Measurements from ENCODE around the gene LRP1B. TPM values are rescaled to one million over a fixed set of nuclear protein-coding genes. Genes with fewer than 3 reads are reported as not detected.
A peak's percentile ranks its signal among the peaks of the same experiment; 100 is the strongest.

Gene LRP1B
- total and polyA plus RNA-seq, 2 donors (not counting 1 experiment from before 2014, with no cell fraction given): under 0.01 to 0.01 TPM

DNA sequence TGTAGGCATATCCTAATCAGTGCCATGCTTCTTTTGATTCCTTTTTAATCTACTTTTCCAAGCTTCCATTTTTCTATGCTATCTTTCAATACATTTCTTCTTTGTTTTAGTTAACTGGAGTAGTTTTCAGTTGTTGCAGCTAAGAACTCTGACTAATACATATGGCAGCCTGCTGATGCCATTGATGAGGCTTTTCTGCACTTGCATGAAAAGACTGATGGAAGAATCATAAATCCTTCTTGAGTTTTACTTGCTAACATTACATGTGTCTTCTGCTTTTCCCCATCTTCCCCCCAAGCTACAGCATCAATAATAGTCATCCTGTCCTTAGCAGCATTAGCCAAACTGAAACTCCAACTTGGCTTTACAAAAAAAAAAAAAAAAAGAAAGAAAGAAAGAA lies 203.3 kb downstream of the LRP1B start:
- Histone ChIP-seq H3K36me3 (ENCODE audit: control insufficient read depth, insufficient read depth, low read length) (no peaks in the 10 kb centered on the region), H3K4me2 (ENCODE audit: extremely low read depth, insufficient read depth, low read length) (no peak overlapping the region), H3K27ac (ENCODE audit: insufficient read depth, low read length) (no peak overlapping the region), H2AFZ (ENCODE audit: low read length) (no peak overlapping the region), H3K9me3 (ENCODE audit: control insufficient read depth, insufficient read depth, low read depth, low read length) (no peaks in the 10 kb centered on the region), H3K79me2 (ENCODE audit: control insufficient read depth, insufficient read depth, low read length) (no peaks in the 10 kb centered on the region), H3K9ac (ENCODE audit: insufficient read depth, low read length) (no peak overlapping the region), H3K4me1 (ENCODE audit: control insufficient read depth, extremely low read depth, insufficient read depth, low read length) (no peaks in the 10 kb centered on the region), H3K4me3 (replicated peaks in 1 of 4; ENCODE audit: control extremely low read depth in 1 of 4, insufficient read depth in 1 of 4, low read depth in 3 of 4, low read length in 4 of 4) (no peak overlapping the region), H4K20me1 (ENCODE audit: control insufficient read depth, extremely low read depth, insufficient read depth, low read length) (no peaks in the 10 kb centered on the region), H3K27me3 (ENCODE audit: control insufficient read depth, insufficient read depth, low read length) (no peaks in the 10 kb centered on the region)
- DNase-seq (ENCODE audit: low read depth in 2 of 2): peak in 1 of 2 donors; percentile 57
- TF ChIP-seq EZH2 (IDR thresholded peaks at IDR 0.05; ENCODE audit: low read length, missing control alignments): no peak
- TF ChIP-seq, protein P1, sequence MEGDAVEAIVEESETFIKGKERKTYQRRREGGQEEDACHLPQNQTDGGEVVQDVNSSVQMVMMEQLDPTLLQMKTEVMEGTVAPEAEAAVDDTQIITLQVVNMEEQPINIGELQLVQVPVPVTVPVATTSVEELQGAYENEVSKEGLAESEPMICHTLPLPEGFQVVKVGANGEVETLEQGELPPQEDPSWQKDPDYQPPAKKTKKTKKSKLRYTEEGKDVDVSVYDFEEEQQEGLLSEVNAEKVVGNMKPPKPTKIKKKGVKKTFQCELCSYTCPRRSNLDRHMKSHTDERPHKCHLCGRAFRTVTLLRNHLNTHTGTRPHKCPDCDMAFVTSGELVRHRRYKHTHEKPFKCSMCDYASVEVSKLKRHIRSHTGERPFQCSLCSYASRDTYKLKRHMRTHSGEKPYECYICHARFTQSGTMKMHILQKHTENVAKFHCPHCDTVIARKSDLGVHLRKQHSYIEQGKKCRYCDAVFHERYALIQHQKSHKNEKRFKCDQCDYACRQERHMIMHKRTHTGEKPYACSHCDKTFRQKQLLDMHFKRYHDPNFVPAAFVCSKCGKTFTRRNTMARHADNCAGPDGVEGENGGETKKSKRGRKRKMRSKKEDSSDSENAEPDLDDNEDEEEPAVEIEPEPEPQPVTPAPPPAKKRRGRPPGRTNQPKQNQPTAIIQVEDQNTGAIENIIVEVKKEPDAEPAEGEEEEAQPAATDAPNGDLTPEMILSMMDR (conservative IDR thresholded peaks at IDR 0.05 in 1 of 2, IDR thresholded peaks at IDR 0.05 in 1 of 2; ENCODE audit: low read depth in 1 of 2, low read length in 2 of 2): no peak

DNA sequence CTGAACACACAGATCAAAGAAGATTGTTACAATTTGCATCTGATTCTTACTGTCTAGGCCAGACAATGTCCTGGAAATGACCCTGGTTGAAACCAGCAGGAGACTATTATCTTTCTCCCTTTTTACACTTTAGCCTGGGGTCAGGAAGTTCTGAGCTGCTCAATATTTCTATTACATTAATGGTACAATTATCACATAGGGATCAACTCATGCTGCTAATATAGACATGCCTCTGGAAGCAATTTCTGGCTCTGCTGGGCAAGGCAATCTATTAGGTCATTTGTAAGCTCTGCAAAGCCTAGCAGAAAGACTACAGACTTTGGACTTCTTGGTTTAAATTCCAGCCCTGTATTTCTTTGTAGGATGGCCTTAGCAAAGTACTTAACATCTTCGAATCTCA lies 205.3 kb downstream of the LRP1B start:
- Histone ChIP-seq H3K4me2 (ENCODE audit: extremely low read depth, insufficient read depth, low read length) (no peak overlapping the region), H4K20me1 (ENCODE audit: control insufficient read depth, extremely low read depth, insufficient read depth, low read length) (no peaks in the 10 kb centered on the region), H2AFZ (ENCODE audit: low read length) (no peak overlapping the region), H3K79me2 (ENCODE audit: control insufficient read depth, insufficient read depth, low read length) (no peaks in the 10 kb centered on the region), H3K9ac (ENCODE audit: insufficient read depth, low read length) (no peak overlapping the region), H3K4me3 (replicated peaks in 1 of 4; ENCODE audit: control extremely low read depth in 1 of 4, insufficient read depth in 1 of 4, low read depth in 3 of 4, low read length in 4 of 4) (no peak overlapping the region), H3K27me3 (ENCODE audit: control insufficient read depth, insufficient read depth, low read length) (no peaks in the 10 kb centered on the region), H3K36me3 (ENCODE audit: control insufficient read depth, insufficient read depth, low read length) (no peaks in the 10 kb centered on the region), H3K27ac (ENCODE audit: insufficient read depth, low read length) (no peak overlapping the region), H3K9me3 (ENCODE audit: control insufficient read depth, insufficient read depth, low read depth, low read length) (no peaks in the 10 kb centered on the region), H3K4me1 (ENCODE audit: control insufficient read depth, extremely low read depth, insufficient read depth, low read length) (no peaks in the 10 kb centered on the region)
- no peak for DNase-seq (ENCODE audit: low read depth in 2 of 2)
- TF ChIP-seq, protein P1 (conservative IDR thresholded peaks at IDR 0.05 in 1 of 2, IDR thresholded peaks at IDR 0.05 in 1 of 2; ENCODE audit: low read depth in 1 of 2, low read length in 2 of 2): no peak
- TF ChIP-seq EZH2 (IDR thresholded peaks at IDR 0.05; ENCODE audit: low read length, missing control alignments): no peak

DNA sequence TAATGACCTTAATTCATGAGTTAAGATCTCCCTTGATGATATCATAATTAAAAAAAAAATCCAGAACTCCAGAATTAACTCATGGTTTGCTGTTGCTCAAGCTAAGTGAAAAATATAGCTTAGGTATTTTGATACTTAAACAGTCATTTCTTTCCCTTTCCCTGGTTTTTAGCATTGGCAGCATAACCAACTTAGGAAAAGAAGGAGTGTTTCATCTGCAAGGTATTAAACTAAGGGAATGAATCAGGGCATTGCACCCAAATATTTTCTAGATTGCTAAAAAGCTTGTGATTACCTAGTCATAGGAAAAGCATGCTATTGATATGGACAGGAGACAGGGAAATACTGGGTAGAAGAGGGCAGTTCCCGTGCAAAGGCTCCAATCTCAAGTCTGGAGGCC lies 207.2 kb downstream of the LRP1B start:
- DNase-seq (ENCODE audit: low read depth in 2 of 2): peak in 1 of 2 donors; percentile 88
- Histone ChIP-seq H3K9ac (ENCODE audit: insufficient read depth, low read length) (no peak overlapping the region), H3K4me2 (ENCODE audit: extremely low read depth, insufficient read depth, low read length) (no peak overlapping the region), H3K9me3 (ENCODE audit: control insufficient read depth, insufficient read depth, low read depth, low read length) (no peaks in the 10 kb centered on the region), H4K20me1 (ENCODE audit: control insufficient read depth, extremely low read depth, insufficient read depth, low read length) (no peaks in the 10 kb centered on the region), H3K36me3 (ENCODE audit: control insufficient read depth, insufficient read depth, low read length) (no peaks in the 10 kb centered on the region), H3K27me3 (ENCODE audit: control insufficient read depth, insufficient read depth, low read length) (no peaks in the 10 kb centered on the region), H3K4me1 (ENCODE audit: control insufficient read depth, extremely low read depth, insufficient read depth, low read length) (no peaks in the 10 kb centered on the region), H3K79me2 (ENCODE audit: control insufficient read depth, insufficient read depth, low read length) (no peaks in the 10 kb centered on the region), H3K27ac (ENCODE audit: insufficient read depth, low read length) (no peak overlapping the region), H2AFZ (ENCODE audit: low read length) (no peak overlapping the region), H3K4me3 (replicated peaks in 1 of 4; ENCODE audit: control extremely low read depth in 1 of 4, insufficient read depth in 1 of 4, low read depth in 3 of 4, low read length in 4 of 4) (no peak overlapping the region)
- no peak for TF ChIP-seq EZH2 (IDR thresholded peaks at IDR 0.05; ENCODE audit: low read length, missing control alignments)
- TF ChIP-seq, protein P1 (conservative IDR thresholded peaks at IDR 0.05 in 1 of 2, IDR thresholded peaks at IDR 0.05 in 1 of 2; ENCODE audit: low read depth in 1 of 2, low read length in 2 of 2): no peak

All from fibroblast of lung (primary cell).